BLaER1 treated with 17β-estradiol and CSF1 and Interleukin-3, amounts not matched to agents 10 nM and 100 nM (cell line): ENCODE results near the gene MYH3.
A peak's percentile ranks its signal among the peaks of the same experiment; 100 is the strongest.

Experiments used
- H3K27ac ChIP-seq, 11 experiments: shearing (Covaris generic); formaldehyde crosslinking; 2 replicates each; pipeline ENCODE4 v1.8.1; 2022
- H3K27me3 ChIP-seq, 11 experiments: shearing (Covaris generic); formaldehyde crosslinking; 2 replicates each; pipeline ENCODE4 v1.8.1; 2022
- H3K36me3 ChIP-seq, 11 experiments: shearing (Covaris generic); formaldehyde crosslinking; 2 replicates each; pipeline ENCODE4 v1.8.1; 2022
- H3K4me1 ChIP-seq, 10 experiments: shearing (Covaris generic); formaldehyde crosslinking; 2 replicates each; pipeline ENCODE4 v1.8.1; 2022
- H3K4me2 ChIP-seq, 11 experiments: shearing (Covaris generic); formaldehyde crosslinking; 2 replicates each; pipeline ENCODE4 v1.8.1; 2022
- H3K4me3 ChIP-seq, 10 experiments: shearing (Covaris generic); formaldehyde crosslinking; 2 replicates each; pipeline ENCODE4 v1.8.1; 2022
- H3K9ac ChIP-seq, 11 experiments: shearing (Covaris generic); formaldehyde crosslinking; 2 replicates each; pipeline ENCODE4 v1.8.1; 2022
- H3K9me3 ChIP-seq, 11 experiments: shearing (Covaris generic); formaldehyde crosslinking; replicated peaks in 1 of 11; 2 replicates each; pipeline ENCODE4 v1.8.1; 2022
- H4K20me1 ChIP-seq, 11 experiments: shearing (Covaris generic); formaldehyde crosslinking; 2 replicates each; pipeline ENCODE4 v1.8.1; 2022
- Cebpa-rat ChIP-seq, 11 experiments: shearing (Covaris generic); IDR thresholded peaks; 2 replicates each; pipeline ENCODE4 v1.8.1; 2022

MYH3 gene

DNA sequence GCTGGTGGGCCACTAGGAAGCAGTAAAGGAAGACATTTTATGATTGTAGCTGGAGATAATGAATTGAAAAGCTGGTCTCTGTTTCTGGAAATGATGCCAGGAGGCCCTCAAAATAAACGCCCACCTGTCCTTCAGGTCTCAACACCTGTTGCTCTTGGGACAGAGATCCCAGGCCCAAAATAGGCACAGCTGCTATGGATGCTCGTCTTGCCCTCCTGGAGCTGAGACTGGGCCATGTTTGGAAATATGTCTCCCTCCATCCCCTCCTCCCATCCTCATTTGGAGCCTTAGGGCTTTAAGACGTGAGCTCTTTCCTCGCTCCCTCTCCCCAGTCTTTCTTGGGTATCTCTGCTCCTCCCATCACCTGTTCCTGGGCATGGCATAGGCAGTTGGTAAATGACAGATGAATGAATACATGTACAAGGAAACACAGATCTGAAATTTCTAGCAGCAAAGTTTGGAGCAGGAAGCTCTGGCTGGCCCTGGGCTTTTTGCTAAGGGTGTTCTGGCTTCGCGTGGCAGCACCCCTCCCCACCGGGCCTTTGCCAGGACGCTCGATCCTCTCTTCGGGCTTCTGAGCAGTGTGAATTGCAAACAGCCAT is 33.3 kb downstream of the MYH3 start:
- Histone ChIP-seq H3K9ac (no peak overlapping the region), H3K9me3 (no peaks in the 10 kb centered on the region), H3K27me3 (no peaks in the 10 kb centered on the region), H3K4me2 (peak overlapping the region in 1 of 11 experiments; percentile 55; a peak in 1 of 22 replicates), H3K36me3 (peaks cover 0 to 4% (median 0%) of the 10 kb centered on the region in 11 experiments; a peak in 1 of 22 replicates), H3K27ac (no peak overlapping the region), H3K4me1 (peaks cover 10 to 21% (median 16%) of the 10 kb centered on the region in 10 experiments; a peak in 19 of 20 replicates), H3K4me3 (no peak overlapping the region), H4K20me1 (no peaks in the 10 kb centered on the region)
- no peak for TF ChIP-seq Cebpa-rat (IDR thresholded peaks at IDR 0.05)

DNA sequence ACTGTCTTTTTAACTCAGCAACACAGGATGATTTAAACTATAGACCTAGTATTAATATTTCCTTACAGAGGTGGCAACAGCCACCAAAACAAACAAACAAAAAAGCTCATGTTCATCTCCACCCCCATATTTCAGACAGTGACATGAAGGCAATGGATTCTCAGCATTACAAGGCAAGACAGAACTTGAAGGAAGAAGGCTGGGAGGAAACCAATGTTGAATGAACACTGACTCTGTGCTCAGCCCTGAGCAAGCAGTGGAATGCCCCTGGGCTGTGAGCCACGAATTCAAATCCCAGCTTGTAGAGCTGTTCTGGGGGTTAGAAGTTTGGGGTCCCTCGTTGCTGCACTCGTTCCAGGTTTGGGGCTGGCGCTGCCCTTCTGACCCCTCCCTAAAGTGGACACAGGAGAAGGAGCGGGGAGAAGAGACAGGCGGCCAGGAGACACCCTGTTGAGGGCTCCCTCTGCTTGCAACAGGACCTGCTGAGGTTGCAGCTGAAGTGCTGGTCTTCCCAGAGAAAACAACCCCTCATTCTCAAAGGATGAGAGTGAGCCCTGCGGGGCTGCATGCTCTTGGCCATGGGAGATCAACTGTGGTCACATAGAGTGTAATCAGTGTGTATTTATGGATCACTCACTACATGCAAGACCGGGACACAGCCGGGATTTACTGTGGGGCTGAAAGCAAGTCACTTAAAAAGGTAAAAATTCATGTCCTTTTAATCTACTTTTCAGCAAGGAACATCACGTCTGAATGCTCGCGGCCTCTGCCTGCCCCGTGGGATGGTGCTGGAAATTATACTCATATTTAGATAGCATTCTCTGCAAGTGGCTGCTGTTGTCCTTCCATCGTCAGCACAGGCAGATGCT is 34.3 kb downstream of the MYH3 start:
- Histone ChIP-seq H3K4me1 (peaks cover 10 to 19% (median 16%) of the 10 kb centered on the region in 10 experiments; a peak in 19 of 20 replicates), H3K27ac (no peak overlapping the region), H3K4me2 (peak overlapping the region; percentile 14 to 55 (median 36); a peak in 19 of 22 replicates), H3K36me3 (no peaks in the 10 kb centered on the region), H3K9ac (0 out of 22 replicates have a peak overlapping the region, but pooled peaks of 1 of the 11 experiments have one; percentile 5), H3K27me3 (no peaks in the 10 kb centered on the region), H4K20me1 (no peaks in the 10 kb centered on the region), H3K4me3 (no peak overlapping the region), H3K9me3 (no peaks in the 10 kb centered on the region)
- TF ChIP-seq Cebpa-rat (IDR thresholded peaks at IDR 0.05) = no peak

DNA sequence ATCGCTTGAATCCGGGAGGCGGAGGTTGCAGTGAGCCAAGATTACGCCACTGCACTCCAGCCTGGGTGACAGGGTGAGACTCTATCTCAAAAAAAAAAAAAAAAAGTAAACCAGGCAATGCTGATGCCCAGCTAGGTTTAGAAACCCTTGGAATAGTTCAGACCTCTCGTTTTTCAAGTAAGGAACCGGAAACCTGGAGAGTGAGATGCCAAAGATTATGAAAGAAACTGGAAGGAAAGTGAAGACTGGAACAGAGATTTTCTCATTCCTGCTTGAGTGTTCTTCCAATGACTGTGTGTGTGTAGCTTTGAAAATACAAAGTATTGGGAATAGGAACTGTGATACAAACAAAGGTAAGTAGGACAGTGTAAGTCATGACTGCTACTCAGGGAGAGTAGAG is 35.7 kb downstream of the MYH3 start:
- Histone ChIP-seq H4K20me1 (no peaks in the 10 kb centered on the region), H3K27me3 (no peaks in the 10 kb centered on the region), H3K36me3 (no peaks in the 10 kb centered on the region), H3K9ac (no peak overlapping the region), H3K4me2 (no peak overlapping the region), H3K4me3 (no peak overlapping the region), H3K4me1 (peaks cover 10 to 27% (median 25%) of the 10 kb centered on the region in 10 experiments), H3K9me3 (no peaks in the 10 kb centered on the region), H3K27ac (no peak overlapping the region)
- TF ChIP-seq Cebpa-rat (IDR thresholded peaks at IDR 0.05) = no peak

DNA sequence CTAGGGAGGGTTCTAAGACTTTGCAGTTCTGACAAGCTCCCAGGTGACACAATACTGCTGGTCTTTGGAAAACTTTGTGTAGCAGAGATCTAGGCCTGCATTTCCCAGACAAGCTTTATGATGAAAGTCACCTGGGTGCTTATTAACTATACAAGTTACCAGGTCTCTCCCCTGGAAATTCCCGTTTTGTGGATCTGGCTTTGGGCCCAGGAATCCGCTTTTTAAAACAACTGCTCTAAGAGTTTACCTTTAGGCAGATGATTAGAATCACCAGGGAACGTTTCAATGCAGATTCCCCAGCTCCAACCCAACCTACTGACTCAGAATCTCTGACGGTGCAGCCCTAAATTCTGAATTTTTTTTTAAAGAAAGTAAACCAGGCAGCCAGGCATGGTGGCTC is 36.3 kb downstream of the MYH3 start:
- no peak overlapping the region for H3K4me3 ChIP-seq
- H3K4me1 ChIP-seq = peaks cover 10 to 27% (median 25%) of the 10 kb centered on the region in 10 experiments
- no peak for TF ChIP-seq Cebpa-rat (IDR thresholded peaks at IDR 0.05)
- H3K9me3 ChIP-seq = no peaks in the 10 kb centered on the region
- H3K27ac ChIP-seq = no peak overlapping the region
- H3K9ac ChIP-seq = no peak overlapping the region
- H3K27me3 ChIP-seq = no peaks in the 10 kb centered on the region
- no peak overlapping the region for H3K4me2 ChIP-seq
- no peaks in the 10 kb centered on the region for H4K20me1 ChIP-seq
- H3K36me3 ChIP-seq = no peaks in the 10 kb centered on the region

DNA sequence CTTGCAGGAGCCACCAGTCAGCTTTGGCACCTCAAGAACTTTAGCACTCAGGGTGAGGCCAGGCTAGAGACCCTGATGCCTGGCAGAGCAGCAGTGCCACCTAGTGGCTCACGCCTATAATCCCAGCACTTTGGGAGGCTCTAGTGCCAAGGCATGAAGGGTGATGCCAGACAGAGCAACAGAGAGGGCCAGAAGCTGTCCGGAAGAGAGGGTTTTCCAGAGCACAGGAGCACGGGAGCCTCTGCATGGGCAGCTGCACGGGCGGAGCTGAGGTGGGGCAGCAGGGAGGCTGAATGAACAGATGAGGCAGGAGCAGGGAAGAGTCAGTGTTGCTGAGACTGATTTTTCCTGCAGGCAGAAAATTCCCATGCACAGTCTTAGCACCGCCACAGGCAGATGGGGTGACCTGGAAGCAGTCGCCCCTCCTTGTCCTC is 38.9 kb downstream of the MYH3 start:
- no peak for TF ChIP-seq Cebpa-rat (IDR thresholded peaks at IDR 0.05)
- H3K4me2 ChIP-seq = no peak overlapping the region
- no peak overlapping the region for H3K9ac ChIP-seq
- no peak overlapping the region for H3K4me3 ChIP-seq
- no peaks in the 10 kb centered on the region for H3K36me3 ChIP-seq
- no peaks in the 10 kb centered on the region for H4K20me1 ChIP-seq
- H3K27me3 ChIP-seq = no peaks in the 10 kb centered on the region
- no peak overlapping the region for H3K27ac ChIP-seq
- peaks cover 23 to 37% (median 24%) of the 10 kb centered on the region in 10 experiments for H3K4me1 ChIP-seq
- no peaks in the 10 kb centered on the region for H3K9me3 ChIP-seq

DNA sequence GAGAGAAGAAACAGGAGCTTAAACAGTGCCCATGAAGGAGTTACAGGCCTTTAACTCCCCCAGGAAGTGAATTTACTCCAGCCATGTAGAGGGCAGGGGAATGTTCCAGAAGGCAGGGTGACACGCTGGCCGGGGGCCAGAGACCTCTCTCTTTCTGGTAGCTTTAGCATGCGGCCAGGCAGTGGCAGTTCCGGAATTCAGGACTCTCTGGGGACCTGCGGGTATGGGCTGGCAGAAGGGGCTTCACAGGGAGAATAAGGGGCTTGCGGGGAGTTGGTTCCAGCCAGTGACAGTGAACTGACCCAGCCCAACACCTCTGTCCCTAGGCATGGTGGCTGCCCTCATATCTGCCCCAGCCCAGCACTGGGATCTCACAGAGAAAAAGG is 40.0 kb downstream of the MYH3 start:
- Histone ChIP-seq H3K4me2 (peak overlapping the region in 10 of 11 experiments; percentile 14 to 61 (median 42); a peak in 17 of 22 replicates), H3K27me3 (no peaks in the 10 kb centered on the region), H3K4me3 (no peak overlapping the region), H3K36me3 (no peaks in the 10 kb centered on the region), H3K9me3 (no peaks in the 10 kb centered on the region), H3K27ac (peak overlapping the region in 7 of 11 experiments; percentile 12 to 48 (median 23); a peak in 9 of 22 replicates), H3K9ac (peak overlapping the region in 3 of 11 experiments; percentile 12 to 29 (median 26); a peak in 2 of 22 replicates), H4K20me1 (no peaks in the 10 kb centered on the region), H3K4me1 (peaks cover 12 to 35% (median 21%) of the 10 kb centered on the region in 10 experiments)
- TF ChIP-seq Cebpa-rat (IDR thresholded peaks at IDR 0.05) = no peak

DNA sequence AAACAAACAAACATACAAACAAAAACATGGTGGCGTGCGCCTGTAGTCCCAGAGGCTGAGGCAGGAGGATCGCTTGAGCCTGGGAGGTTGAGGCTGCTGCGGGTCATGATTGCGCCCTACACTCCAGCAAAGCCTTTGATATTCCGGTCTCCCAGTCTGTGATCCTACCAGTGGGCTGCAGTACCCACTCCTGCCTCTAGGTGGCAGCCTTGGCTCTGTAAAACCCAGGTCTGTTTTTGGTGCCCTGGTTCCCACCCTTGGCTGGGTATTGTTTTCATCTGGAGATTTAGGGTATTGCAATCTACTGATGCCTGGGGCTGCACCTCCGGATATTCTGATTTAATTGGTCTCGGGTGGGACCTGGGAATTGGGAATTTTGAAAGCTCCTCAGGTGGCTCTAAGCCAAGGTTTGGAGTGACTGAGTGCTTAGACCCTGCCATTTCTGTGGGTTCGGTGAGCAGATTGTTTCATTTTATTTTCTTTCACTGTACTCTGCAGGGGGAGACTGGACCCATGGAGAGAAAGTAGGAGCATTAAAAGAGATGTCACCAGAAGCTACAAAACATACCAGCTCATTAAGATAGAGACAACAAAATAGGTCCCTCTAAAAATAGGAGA is 40.5 kb downstream of the MYH3 start:
- H3K4me3 ChIP-seq = no peak overlapping the region
- H3K4me1 ChIP-seq = peaks cover 9 to 32% (median 20%) of the 10 kb centered on the region in 10 experiments
- H3K27me3 ChIP-seq = no peaks in the 10 kb centered on the region
- H3K9me3 ChIP-seq = no peaks in the 10 kb centered on the region
- H3K36me3 ChIP-seq = no peaks in the 10 kb centered on the region
- H3K4me2 ChIP-seq = peak overlapping the region in 9 of 11 experiments; percentile 22 to 61 (median 46); a peak in 17 of 22 replicates
- TF ChIP-seq Cebpa-rat (IDR thresholded peaks at IDR 0.05) = no peak
- H3K9ac ChIP-seq = peak overlapping the region in 3 of 11 experiments; percentile 12 to 29 (median 26); a peak in 2 of 22 replicates
- peak overlapping the region in 7 of 11 experiments; percentile 12 to 48 (median 23); a peak in 5 of 22 replicates for H3K27ac ChIP-seq
- H4K20me1 ChIP-seq = no peaks in the 10 kb centered on the region

DNA sequence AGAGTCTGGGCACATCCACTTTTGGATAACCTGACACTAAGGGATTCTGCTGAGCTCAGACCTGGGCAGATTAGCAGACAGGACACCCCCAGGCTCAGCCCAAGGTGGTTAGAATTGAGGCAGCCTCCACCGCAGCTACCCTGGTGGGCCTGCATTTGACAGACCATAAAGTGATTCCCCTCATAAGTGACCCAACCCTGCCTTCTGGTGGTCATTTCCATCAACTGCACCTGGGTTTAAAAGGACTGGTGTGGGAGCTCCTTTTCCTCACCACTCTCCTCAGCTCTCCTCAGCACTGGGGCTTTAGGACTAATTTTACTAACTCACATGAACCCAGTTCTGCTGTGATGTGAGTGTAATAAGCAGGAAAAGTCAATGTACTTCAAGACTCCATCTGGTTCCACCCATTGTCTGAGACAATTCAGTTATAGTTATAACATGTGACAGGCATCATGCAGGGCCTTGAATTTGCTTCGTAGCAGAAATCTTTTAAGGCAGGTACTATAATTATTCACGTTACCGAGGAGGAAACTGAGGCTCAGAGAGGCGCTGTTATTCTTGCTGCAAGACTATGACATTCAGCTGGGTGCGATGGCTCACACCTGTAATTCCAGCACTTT is 42.5 kb downstream of the MYH3 start:
- Histone ChIP-seq H4K20me1 (no peaks in the 10 kb centered on the region), H3K27me3 (no peaks in the 10 kb centered on the region), H3K4me2 (peak overlapping the region in 5 of 11 experiments; percentile 46 to 79 (median 63); a peak in 9 of 22 replicates), H3K9ac (no peak overlapping the region), H3K4me3 (no peak overlapping the region), H3K9me3 (no peaks in the 10 kb centered on the region), H3K27ac (no peak overlapping the region), H3K4me1 (peaks cover 9 to 32% (median 20%) of the 10 kb centered on the region in 10 experiments), H3K36me3 (no peaks in the 10 kb centered on the region)
- no peak for TF ChIP-seq Cebpa-rat (IDR thresholded peaks at IDR 0.05)
